ENCODE results near the gene ZNF689.

DNA sequence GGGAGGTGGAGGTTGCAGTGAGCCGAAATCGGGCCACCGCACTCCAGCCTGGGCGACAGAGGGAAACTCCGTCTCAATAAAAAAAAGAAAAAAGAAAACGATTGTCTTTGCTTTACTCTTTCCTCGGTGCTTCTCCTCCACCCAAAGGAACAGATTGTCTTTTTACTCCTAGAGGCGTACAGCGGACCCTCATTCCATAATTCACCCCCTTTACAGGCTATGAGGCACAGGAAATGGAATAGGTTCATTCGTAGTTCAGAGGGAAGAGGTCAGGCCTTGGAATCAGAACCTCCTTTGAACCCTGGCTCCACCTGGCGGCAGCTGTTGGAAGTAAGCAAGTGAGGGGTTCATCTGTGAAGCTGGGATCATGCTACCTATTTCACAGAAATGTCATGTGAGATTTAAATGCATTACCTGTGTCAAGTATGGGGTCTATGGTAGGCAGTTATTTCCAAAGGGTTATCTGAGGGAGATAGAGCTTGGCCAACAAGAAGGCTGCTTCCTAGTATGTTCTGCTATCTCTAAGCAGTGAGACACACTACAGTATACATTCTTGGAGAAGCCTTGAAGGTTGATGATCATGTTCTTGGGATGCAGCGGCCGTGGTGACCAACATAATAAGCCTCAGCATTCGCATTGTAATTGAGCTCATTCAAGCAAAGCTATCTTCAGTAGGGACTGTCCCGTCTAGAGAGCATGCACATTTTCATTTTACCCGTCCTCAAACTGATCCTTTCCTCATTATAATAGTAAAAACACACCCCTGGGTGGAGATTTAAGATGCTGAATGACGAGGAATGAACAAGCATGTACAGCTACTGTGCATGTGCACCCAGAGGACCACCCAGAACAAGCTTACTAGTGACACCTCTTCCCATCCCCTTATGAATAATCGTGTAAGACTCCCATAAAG lies 18.7 kb upstream of the ZNF689 start:
- TF ChIP-seq, protein P1, sequence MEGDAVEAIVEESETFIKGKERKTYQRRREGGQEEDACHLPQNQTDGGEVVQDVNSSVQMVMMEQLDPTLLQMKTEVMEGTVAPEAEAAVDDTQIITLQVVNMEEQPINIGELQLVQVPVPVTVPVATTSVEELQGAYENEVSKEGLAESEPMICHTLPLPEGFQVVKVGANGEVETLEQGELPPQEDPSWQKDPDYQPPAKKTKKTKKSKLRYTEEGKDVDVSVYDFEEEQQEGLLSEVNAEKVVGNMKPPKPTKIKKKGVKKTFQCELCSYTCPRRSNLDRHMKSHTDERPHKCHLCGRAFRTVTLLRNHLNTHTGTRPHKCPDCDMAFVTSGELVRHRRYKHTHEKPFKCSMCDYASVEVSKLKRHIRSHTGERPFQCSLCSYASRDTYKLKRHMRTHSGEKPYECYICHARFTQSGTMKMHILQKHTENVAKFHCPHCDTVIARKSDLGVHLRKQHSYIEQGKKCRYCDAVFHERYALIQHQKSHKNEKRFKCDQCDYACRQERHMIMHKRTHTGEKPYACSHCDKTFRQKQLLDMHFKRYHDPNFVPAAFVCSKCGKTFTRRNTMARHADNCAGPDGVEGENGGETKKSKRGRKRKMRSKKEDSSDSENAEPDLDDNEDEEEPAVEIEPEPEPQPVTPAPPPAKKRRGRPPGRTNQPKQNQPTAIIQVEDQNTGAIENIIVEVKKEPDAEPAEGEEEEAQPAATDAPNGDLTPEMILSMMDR (IDR thresholded peaks at IDR 0.05; ENCODE audit: low read depth, low read length, poor library complexity, severe bottlenecking), result peak; percentile 92
- TF ChIP-seq EZH2phosphoT487 (IDR thresholded peaks at IDR 0.05; ENCODE audit: borderline replicate concordance, low read length), result no peak

Data from DOHH2 (cell line).